DND-41 (cell line): ENCODE results near the gene TTC8.

Experiments used
- CTCF ChIP-seq: IDR thresholded peaks from 2 replicates; pipeline ENCODE4 v1.5.1; 2012; ENCODE audit warnings: borderline replicate concordance, low read length, moderate library complexity, mild to moderate bottlenecking; ENCODE audit not compliant: poor library complexity, severe bottlenecking; ENCODE audit errors: extremely low read depth
- EZH2 ChIP-seq: IDR thresholded peaks from 3 replicates; pipeline ENCODE4 v1.6.1; 2012; ENCODE audit warnings: borderline replicate concordance, low read depth, mild to moderate bottlenecking, moderate library complexity, low read length, inconsistent platforms; ENCODE audit not compliant: severe bottlenecking

- TF ChIP-seq CTCF = no peak
- no peak for TF ChIP-seq EZH2
Observed at GRCh38 chr14:88793259-88793625, 31.2 kb upstream of the TTC8 start.
